ENCODE data around the gene COL4A3.

COL4A3 gene

DNA sequence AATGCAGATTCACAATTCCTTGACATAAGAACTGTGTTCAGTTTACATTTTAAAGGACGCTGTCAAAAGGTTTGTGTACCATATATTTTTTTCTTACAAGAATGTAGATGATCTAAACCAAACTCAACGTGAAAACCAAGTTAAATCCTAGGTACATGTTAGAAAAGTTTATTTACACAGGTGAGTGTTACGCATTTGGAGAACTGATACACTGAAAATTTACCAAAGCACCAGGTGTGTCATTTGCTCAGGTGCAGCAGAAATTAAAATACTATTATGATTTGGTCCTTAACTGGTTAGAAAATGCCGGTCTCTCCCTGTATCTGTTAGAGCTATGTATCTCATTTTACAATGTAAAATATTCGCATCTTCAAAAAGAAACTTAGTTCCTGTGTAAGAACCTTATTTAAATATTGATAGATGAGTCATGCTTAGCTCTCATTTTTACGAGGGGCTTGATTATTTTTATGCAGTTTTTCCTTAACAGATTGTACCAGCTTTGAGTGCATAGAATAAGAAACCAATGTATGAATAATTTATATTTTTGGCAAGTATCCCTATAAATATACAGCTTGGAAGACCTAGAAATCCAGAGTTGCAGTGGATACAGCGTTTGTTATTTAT is 185.7 kb downstream of the COL4A3 start:
- no peak for DNase-seq

DNA sequence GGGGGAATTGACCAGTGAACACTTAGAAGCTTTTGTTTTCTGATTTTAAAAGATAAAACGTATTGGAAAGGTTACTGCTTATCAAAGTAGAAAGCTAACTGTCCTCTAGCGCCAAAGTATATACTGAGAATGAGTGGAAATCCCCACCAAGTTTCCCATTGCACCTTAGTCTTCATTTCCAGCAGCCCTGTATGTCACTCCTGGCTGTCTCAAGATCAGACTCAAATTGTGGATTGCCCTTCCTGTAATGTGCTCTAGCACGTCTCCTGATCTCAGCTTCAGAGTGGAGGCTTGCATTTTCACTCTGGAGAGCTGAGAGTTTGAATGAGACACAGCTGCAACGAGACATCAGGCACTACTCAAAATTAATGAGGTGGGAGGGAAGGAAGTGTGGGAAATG is 187.2 kb downstream of the COL4A3 start:
- DNase-seq = no peak

DNA sequence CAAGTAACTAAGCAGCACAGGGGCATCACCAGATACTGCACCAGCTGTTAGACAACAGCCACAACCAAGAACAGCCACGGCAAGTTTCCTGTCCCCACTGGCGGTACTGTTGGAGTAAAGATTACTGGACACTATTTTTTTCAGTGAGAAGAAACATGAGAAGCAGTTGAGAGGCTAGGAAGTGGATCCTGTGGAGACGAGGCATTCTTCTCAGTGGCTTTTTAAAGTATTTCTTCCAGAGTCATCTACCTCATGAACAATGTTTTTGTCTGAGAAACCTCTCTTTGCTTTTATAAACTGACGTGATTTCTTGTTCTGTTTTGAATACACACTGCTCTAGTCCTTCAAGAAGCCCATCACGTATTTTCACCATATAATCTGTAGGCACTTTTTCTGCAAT is 195.9 kb downstream of the COL4A3 start:
- no peak for DNase-seq

DNA sequence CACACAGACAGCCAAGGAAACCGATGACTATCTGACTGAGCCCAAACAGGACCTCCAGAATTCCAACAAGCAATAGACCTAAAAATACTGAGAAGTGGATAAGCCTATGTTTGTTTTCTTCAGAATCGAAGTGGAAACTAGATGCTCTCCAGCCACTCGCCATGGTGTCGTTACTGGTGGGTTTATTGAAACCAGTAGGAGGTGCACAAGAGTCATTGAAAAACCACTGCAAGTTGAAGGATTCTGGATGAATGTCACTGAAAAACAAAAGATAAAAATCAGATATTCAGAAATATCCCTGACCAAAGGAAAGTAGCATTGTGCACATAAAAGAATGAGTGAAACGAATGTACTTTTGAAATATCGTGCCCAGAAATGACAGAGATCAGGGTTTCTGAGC is 199.3 kb downstream of the COL4A3 start:
- DNase-seq = no peak

Data from DMS79 treated with DMSO at 0.1 percent for 48 hours (cell line).